Prostate gland (tissue), 2 donors: ENCODE data around the gene HDLBP. TPM values are rescaled to one million over a fixed set of nuclear protein-coding genes. Genes with fewer than 3 reads are reported as not detected.

ENCODE experiments used
- DNase-seq: peaks from one replicate; pipeline ENCODE4 v3.0.0-alpha.2; 2019; ENCODE audit warnings: low spot score
- H3K27ac ChIP-seq, 2 donors: fragments of 200-600 bp; sonication (generic); 2 replicates each; pipeline ENCODE4 v1.5.1; 2017 to 2019
- H3K27me3 ChIP-seq: fragments of 200-600 bp; sonication (generic); replicated peaks from 2 replicates; pipeline ENCODE4 v1.5.1; 2019; ENCODE audit not compliant: insufficient read depth
- H3K36me3 ChIP-seq, 2 donors: fragments of 200-600 bp; sonication (generic); 1 replicate in 1 of 2; 2 replicates in 1 of 2; pipeline versions ENCODE4 v1.5.1 to v1.8.1; 2017 to 2019
- H3K4me1 ChIP-seq: fragments of 200-600 bp; sonication (generic); replicated peaks from 2 replicates; pipeline ENCODE4 v1.5.1; 2019
- H3K4me3 ChIP-seq, 2 donors: fragments of 200-600 bp; sonication (generic); 2 replicates each; pipeline ENCODE4 v1.5.1; 2017 to 2019
- H3K9me3 ChIP-seq: fragments of 200-600 bp; sonication (generic); 2 replicates; pipeline ENCODE4 v1.5.1; 2017
- POLR2A ChIP-seq: fragments of 450-650 bp; IDR thresholded peaks from one replicate; pipeline ENCODE4 v1.6.1; 2016; ENCODE audit warnings: antibody characterized with exemption, mild to moderate bottlenecking
- POLR2AphosphoS5 ChIP-seq: sonication (generic); formaldehyde crosslinking; IDR thresholded peaks from one replicate; pipeline ENCODE4 v1.6.1; 2017; ENCODE audit warnings: antibody characterized with exemption
- WGBS: methylation state at CpG from one replicate; pipeline ENCODE4 v1.1.5; 2018; 5-methylcytosine and 5-hydroxymethylcytosine counted together
- intact Hi-C: fragments of 100-400 bp; cut with DNase I; formaldehyde crosslinking; loops from one replicate; pipeline ENCODE4 v1.14.2; 2022
- total RNA-seq, 2 donors: library from RNA; depleted of rRNA; stranded (reverse); fragments of >200 nt; gene quantifications; one replicate each; pipeline ENCODE4 v1.1.0, GENCODE V29; 2016
- TF ChIP-seq, protein P1 (sequence below), 4 experiments: fragments of 200-600 bp in 2 of 4; fragments of 450-650 bp in 2 of 4; sonication (generic) in 2 of 4; IDR thresholded peaks; 1 replicate in 3 of 4; 2 replicates in 1 of 4; pipeline ENCODE4 v1.5.1; 2016 to 2019; ENCODE audit warnings: antibody characterized with exemption in 4 of 4, mild to moderate bottlenecking in 2 of 4, moderate library complexity in 2 of 4

Gene HDLBP
- total RNA-seq, 2 donors from 2014 or later = 529 to 612 TPM

DNA sequence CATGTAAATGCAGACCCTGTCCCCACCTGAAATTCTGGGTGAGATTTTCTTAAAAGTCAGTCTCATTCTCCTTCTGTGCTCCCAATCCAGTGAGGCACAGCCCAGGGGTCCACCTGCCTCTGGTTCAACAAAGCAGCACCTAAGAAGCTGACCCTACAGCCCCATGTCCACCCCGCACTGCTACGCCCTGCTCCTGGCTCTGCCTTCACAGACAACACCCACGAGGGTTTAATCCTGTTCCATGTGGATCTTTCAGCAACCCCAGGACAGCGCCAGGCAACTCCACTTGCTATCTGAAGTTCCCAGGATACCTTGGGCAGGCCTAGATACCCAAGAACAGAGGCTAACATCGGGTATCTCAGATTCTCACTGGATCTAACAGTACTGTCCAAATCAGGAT is 44.9 kb downstream of the HDLBP start:
- no peaks in the 10 kb centered on the region for H3K27me3 ChIP-seq
- peak overlapping the region; percentile 93 to 99 for H3K27ac ChIP-seq
- peak overlapping the region; percentile 94 to 100 for H3K4me3 ChIP-seq
- peaks cover 9% of the 10 kb centered on the region for H3K4me1 ChIP-seq
- DNase-seq = no peak
- peaks cover 0 to 7% of the 10 kb centered on the region in 2 donors for H3K36me3 ChIP-seq
- WGBS = 47% methylated on average over 5 of the region's 5 CpGs
- TF ChIP-seq, protein P1, sequence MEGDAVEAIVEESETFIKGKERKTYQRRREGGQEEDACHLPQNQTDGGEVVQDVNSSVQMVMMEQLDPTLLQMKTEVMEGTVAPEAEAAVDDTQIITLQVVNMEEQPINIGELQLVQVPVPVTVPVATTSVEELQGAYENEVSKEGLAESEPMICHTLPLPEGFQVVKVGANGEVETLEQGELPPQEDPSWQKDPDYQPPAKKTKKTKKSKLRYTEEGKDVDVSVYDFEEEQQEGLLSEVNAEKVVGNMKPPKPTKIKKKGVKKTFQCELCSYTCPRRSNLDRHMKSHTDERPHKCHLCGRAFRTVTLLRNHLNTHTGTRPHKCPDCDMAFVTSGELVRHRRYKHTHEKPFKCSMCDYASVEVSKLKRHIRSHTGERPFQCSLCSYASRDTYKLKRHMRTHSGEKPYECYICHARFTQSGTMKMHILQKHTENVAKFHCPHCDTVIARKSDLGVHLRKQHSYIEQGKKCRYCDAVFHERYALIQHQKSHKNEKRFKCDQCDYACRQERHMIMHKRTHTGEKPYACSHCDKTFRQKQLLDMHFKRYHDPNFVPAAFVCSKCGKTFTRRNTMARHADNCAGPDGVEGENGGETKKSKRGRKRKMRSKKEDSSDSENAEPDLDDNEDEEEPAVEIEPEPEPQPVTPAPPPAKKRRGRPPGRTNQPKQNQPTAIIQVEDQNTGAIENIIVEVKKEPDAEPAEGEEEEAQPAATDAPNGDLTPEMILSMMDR (IDR thresholded peaks at IDR 0.05) = no peak
- TF ChIP-seq POLR2A = no peak
- TF ChIP-seq POLR2AphosphoS5 = no peak
- intact Hi-C loops = loop anchor here (5.0 kb wide), 2 partner anchors 87 to 168 kb away; partner anchors contain the start of genes FARP2 and MTERF4
- no peaks in the 10 kb centered on the region for H3K9me3 ChIP-seq

DNA sequence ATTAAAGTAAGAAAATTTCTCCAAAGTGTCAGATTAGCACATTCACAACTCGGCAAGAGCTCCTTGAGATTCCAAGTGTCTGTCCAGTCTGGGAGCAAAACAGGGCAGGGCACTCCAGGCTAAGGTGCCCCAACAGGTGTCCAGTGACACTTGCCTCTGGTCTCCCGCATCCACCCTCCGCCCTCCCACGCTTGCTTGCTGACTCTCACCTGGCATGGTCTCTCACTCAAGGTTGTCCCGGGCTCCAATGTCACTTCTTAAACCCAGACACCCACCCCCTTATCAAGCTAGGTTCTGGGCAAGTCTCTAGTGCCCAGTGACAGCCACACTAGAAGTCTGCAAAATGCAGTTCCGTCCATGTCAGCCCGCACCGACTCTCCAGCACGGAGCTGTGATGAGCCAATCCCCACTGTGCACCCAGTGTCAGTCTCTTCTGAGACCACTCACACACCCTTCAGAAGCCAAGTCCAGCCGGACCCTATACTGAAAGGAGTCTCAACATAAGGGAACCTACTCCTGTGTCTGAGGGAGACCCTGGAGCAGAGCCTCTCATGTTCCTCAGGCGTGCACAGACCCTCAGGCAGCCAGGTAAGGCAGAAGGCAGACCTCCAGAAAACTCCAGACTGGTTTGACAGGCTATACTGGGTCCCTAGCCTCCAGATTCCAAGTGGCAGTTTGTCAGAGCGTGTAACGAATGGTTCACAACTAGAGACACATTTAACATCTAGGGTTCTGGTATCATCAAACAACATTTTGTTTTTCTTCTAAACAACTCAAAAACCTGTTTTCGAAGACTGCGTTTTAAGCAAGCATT is 45.6 kb downstream of the HDLBP start:
- Histone ChIP-seq H3K27ac (peak overlapping the region in 1 of 2 donors; percentile 99), H3K4me1 (peaks cover 9% of the 10 kb centered on the region), H3K36me3 (peaks cover 3 to 9% of the 10 kb centered on the region in 2 donors), H3K27me3 (no peaks in the 10 kb centered on the region), H3K9me3 (no peaks in the 10 kb centered on the region), H3K4me3 (peak overlapping the region; percentile 94 to 100)
- peak; percentile 45 for DNase-seq
- intact Hi-C loops = loop anchor here (5.0 kb wide), 2 partner anchors 87 to 168 kb away; partner anchors contain the start of genes FARP2 and MTERF4
- peak; percentile 41 for TF ChIP-seq POLR2AphosphoS5
- no peak for TF ChIP-seq POLR2A
- WGBS = 53% methylated on average over 15 of the region's 15 CpGs

DNA sequence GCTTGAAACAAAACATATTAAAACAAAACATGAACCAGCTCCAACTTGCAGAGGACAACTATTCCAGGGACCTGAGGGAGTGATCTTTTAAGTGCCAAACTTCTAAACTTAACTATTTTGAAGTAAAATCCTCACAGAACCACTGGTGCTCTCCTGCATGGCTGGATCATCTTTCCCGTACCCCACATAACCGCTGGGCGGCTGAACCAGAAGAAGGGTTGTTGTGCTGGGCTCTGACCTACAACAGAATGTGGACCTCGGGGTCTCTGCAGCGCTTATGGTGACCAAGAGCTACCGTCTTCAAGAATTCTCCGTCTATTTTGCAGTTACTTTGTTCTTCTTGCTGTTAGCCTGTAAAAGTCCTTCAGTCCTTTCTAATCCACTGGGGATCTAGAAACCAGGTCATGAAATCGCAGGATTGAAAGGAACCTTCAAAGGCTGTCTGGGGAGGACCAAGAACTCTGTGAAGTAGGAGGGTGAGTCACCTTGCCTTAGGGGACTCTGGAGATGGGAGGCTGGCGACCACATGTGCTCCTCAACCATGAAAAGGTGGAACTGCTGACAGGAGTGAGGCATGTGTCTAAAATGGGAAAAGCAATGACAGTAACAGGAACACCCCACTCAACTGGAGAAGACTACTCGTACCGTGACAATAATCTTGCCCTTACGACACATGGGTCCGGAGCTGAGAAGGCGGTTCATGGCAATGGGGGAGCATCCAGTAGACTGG is 46.6 kb downstream of the HDLBP start:
- Histone ChIP-seq H3K4me1 (peaks cover 9% of the 10 kb centered on the region), H3K27ac (no peak overlapping the region), H3K36me3 (peaks cover 8 to 9% of the 10 kb centered on the region in 2 donors), H3K9me3 (no peaks in the 10 kb centered on the region), H3K27me3 (no peaks in the 10 kb centered on the region), H3K4me3 (no peak overlapping the region)
- 74% methylated on average over 14 of the region's 14 CpGs for WGBS
- intact Hi-C loops = no loop called here
- no peak for DNase-seq
- no peak for TF ChIP-seq POLR2AphosphoS5
- no peak for TF ChIP-seq POLR2A
- TF ChIP-seq, protein P1 (IDR thresholded peaks at IDR 0.05) = no peak

DNA sequence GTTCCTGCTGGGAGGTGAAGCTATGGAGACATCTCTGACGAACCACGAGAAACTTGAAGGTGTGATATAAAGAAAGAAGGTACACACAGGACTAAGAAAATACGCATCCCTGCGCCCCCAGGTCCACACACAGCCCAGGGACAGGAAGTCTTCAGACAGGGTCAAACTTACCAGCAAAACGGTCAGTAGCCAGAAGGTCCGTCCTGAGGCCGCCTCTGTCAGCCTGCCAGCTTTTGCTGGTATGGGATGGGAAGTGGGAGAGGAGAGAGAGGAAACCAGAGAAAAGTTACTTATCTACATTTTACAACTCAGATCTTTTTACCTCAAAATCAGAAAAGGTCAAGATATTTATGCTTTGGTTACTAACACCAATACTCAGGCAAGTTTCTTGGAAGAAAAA is 47.2 kb downstream of the HDLBP start:
- Histone ChIP-seq H3K36me3 (peaks cover 9 to 13% of the 10 kb centered on the region in 2 donors), H3K27me3 (no peaks in the 10 kb centered on the region), H3K27ac (no peak overlapping the region), H3K4me3 (no peak overlapping the region), H3K9me3 (no peaks in the 10 kb centered on the region), H3K4me1 (peaks cover 9% of the 10 kb centered on the region)
- DNase-seq = no peak
- WGBS = 67% methylated on average over 7 of the region's 7 CpGs
- TF ChIP-seq, protein P1 (IDR thresholded peaks at IDR 0.05) = no peak
- TF ChIP-seq POLR2AphosphoS5 = no peak
- no peak for TF ChIP-seq POLR2A
- intact Hi-C loops = no loop called here

DNA sequence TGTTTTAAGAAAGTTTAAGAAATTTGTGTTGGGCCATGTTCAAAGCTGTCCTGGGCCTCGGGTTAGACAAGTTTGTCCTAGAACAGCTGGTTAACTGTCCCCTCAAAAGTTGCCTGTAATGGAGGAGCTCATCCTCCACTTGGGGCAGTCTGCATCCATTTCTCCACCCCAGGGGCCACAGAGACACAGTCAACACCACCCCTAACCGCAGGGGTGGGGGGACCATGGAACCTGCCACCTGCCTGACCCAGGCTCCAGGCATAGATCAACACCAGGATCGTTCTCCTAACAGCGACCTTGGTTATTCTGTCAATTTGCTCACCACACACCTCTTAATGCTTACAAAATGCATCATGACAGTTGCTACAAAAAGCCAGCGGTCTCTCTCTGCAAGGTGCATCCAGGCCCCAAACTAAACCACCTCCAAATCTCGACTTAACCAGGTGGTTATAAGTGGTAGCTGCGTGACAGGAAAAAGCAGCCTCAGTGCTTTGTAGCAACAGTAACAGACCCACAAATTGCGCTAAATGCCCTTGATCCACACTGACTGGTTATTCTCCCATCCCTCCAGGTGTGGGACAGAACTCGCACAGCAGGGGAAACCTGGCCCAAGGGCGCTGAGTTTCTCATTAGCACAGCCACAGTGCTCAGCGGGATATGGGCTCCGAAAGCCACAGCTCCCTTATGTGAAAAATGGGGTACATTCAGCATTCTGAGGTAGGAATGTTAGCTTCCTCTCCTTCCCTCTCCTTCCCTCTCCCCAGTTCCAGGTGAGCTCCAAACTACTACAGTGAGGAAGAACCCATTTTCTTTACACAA is 48.0 kb downstream of the HDLBP start:
- H3K4me3 ChIP-seq = no peak overlapping the region
- H3K4me1 ChIP-seq = peaks cover 9% of the 10 kb centered on the region
- DNase-seq = no peak
- intact Hi-C loops = no loop called here
- H3K27me3 ChIP-seq = no peaks in the 10 kb centered on the region
- H3K9me3 ChIP-seq = no peaks in the 10 kb centered on the region
- no peak overlapping the region for H3K27ac ChIP-seq
- WGBS = 80% methylated on average over 12 of the region's 12 CpGs
- peaks cover 12 to 22% of the 10 kb centered on the region in 2 donors for H3K36me3 ChIP-seq
- no peak for TF ChIP-seq POLR2A
- TF ChIP-seq, protein P1 (IDR thresholded peaks at IDR 0.05) = no peak
- no peak for TF ChIP-seq POLR2AphosphoS5
